Epidermal melanocyte (primary cell): ENCODE data around the gene CDH13.

ENCODE experiments used
- DNase-seq: peaks from one replicate; pipeline ENCODE4 v3.0.0; 2011; ENCODE audit warnings: low spot score; ENCODE audit not compliant: insufficient read length

CDH13 gene

GRCh38 chr16:82651921-82652601, 25.3 kb downstream of the CDH13 start:
- DNase-seq, result no peak

- DNase-seq, result no peak
Measured at GRCh38 chr16:82652826-82653225, 26.1 kb downstream of the CDH13 start.

GRCh38 chr16:82653550-82654511, 27.1 kb downstream of the CDH13 start:
- peak; percentile 59 for DNase-seq

GRCh38 chr16:82655072-82655714, 28.4 kb downstream of the CDH13 start:
- no peak for DNase-seq

GRCh38 chr16:82655720-82656490, 29.1 kb downstream of the CDH13 start:
- DNase-seq, result no peak

GRCh38 chr16:82657239-82657638, 30.5 kb downstream of the CDH13 start:
- no peak for DNase-seq

- no peak for DNase-seq
Measured at GRCh38 chr16:82657786-82658185, 31.0 kb downstream of the CDH13 start.

- no peak for DNase-seq
Measured at GRCh38 chr16:82658796-82659195, 32.0 kb downstream of the CDH13 start.

GRCh38 chr16:82660075-82660645, 33.4 kb downstream of the CDH13 start:
- DNase-seq, result no peak

- no peak for DNase-seq
Measured at GRCh38 chr16:82660966-82661365, 34.2 kb downstream of the CDH13 start.

- DNase-seq, result no peak
Measured at GRCh38 chr16:82664181-82664580, 37.4 kb downstream of the CDH13 start.

GRCh38 chr16:82665025-82665424, 38.3 kb downstream of the CDH13 start:
- DNase-seq, result no peak

GRCh38 chr16:82667437-82667836, 40.7 kb downstream of the CDH13 start:
- DNase-seq, result no peak

GRCh38 chr16:82668094-82668493, 41.3 kb downstream of the CDH13 start:
- no peak for DNase-seq

GRCh38 chr16:82671741-82672140, 45.0 kb downstream of the CDH13 start:
- DNase-seq, result no peak

GRCh38 chr16:82672676-82673075, 45.9 kb downstream of the CDH13 start:
- DNase-seq, result no peak

GRCh38 chr16:82675300-82675699, 48.5 kb downstream of the CDH13 start:
- DNase-seq, result no peak

- no peak for DNase-seq
Measured at GRCh38 chr16:82681592-82681991, 54.8 kb downstream of the CDH13 start.

GRCh38 chr16:82682767-82683166, 56.0 kb downstream of the CDH13 start:
- DNase-seq, result no peak

- DNase-seq, result no peak
Measured at GRCh38 chr16:82684256-82684655, 57.5 kb downstream of the CDH13 start.

GRCh38 chr16:82685526-82685925, 58.8 kb downstream of the CDH13 start:
- DNase-seq, result no peak
